HG03135 (cell line): ENCODE results near the gene KLHL6.
"Not testable (repeated sequence)": the region's sequence is repeated elsewhere in the genome, so short reads cannot be mapped to it uniquely, and the experiment has no call there.

Experiments used
- ATAC-seq: cut with Tn5 transposase; IDR thresholded peaks from one replicate; pipeline ENCODE4 v1.9.1; 2021; ENCODE audit warnings: mild to moderate bottlenecking, moderate library complexity; ENCODE audit not compliant: unreplicated experiment

KLHL6 gene

DNA sequence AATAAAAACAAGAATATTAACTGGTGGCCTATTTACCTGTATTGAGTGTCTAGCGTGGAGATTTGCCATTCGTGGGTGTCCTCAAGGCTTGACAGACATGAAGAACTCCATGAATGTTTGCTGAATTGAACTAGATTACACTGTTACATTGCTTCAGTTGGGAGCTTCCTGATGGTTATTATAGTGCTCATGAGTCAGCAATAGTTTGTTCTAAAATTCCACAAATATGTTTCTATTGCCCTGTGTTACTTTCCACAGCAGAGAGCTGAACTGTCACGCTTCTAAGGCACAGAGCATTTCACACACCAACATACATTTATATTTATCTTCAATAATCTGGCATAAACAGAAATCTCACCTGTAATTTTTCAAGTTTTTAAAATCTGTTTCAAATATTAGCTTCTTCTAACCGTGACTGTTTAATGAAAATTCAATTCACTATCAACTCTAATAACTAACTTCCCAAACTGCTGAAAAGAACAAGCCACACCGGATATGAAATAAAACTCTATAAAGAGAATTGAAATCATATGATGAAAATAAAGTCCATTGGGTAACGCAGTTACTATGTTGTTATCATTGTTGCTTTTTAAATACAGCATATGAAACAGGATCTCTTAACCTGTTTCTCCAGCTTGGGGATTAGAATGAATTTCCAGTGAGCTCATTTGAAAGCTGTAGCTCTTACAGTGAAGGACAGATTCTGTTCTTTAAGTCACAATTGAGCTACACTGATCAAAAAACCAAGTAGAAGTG is 65.9 kb downstream of the KLHL6 start:
- ATAC-seq: no peak

DNA sequence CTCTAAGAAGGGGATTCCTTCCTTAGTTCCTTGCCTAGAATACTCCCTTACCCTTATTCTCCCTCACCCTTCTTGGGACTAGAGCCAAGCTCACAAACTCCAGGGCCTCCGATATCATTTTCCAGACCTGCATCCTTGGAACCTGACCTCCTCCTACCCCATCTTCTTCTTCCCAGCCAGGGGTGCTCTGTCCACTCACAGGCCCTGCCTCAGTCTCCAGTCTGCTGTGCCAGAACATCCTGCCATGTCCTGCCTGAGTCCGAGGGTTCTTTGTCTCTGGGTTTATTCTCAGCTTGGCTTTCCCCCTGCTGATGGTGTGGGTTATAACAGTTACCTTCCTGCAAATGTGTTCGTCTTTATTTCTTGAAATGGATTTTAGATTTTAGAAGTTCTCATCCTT is 67.2 kb downstream of the KLHL6 start:
- ATAC-seq: no peak

GRCh38 chr3:183487896-183488295 is 67.6 kb downstream of the KLHL6 start:
- no peak for ATAC-seq

- no peak for ATAC-seq
Observed at GRCh38 chr3:183487016-183487415, 68.5 kb downstream of the KLHL6 start.

DNA sequence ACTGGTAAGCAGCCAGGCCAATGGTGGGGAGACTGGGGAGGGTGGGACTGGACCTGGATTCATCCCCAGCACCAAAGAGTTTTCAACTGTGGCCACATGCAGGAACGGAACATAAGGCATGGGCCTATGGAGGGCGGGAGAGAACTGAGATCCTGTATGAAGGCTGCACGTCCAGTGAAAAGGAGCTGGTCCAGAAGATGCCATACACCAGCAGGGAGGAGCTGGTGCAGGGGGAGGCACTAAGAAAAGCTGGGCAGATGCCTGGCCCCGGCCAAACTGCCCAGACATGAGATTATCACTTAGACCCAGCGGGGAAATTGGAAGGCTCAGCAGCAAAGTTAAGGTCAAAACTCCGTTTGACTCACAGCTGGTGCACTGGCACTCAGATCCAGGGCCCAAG is 69.0 kb downstream of the KLHL6 start:
- ATAC-seq: no peak

GRCh38 chr3:183485585-183485984 is 69.9 kb downstream of the KLHL6 start:
- ATAC-seq: no peak

- no peak for ATAC-seq
Observed at GRCh38 chr3:183485093-183485492, 70.4 kb downstream of the KLHL6 start.

DNA sequence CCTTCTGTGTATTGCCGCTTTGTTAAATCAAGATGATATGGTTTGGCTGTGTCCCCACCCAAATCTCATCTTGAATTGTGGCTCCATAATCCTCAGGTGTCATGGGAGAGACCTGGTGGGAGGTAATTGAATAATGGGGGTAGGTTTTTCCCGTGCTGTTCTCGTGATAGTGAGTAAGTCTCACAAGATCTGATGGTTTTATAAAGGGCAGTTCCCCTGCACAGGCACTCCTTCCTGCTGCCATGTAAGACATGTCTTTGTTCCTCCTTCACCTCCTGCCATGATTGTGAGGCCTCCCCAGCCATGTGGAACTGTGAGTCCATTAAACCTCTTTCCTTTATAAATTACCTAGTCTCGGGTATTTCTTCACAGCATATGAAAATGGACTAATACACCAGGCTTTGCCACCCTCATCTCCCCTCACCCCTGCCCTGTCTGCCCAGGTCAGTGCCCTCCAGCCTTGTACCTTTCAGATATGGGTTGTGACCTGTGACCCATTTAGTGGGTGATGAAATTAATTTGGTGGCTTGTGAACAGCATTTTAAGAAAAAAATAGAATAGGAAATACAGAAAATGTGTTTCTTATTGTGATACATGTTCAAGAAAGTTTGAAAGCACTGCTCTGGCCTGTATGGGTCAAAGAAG is 71.0 kb downstream of the KLHL6 start:
- no peak for ATAC-seq

GRCh38 chr3:183481582-183481981 is 73.9 kb downstream of the KLHL6 start:
- no peak for ATAC-seq

DNA sequence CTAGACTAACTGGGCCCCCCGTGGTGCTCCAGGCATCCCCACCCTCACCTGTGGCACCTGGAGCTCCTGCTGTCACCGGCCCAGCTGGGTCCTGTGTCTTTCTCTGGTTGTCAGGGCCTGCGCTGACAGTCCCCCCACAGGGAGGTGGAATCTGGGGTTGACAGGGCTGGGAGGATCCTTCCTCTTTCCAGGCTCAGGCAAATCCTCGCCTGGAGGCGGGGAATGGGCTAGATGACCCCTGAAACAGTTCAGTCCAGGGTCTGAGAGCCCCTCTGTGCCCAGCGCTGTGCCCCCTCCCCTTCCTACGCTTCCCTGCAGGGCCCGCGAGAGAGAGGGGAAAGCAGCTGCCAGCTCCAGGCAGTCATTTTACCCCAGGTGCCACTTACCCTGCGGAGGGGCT is 77.0 kb downstream of the KLHL6 start:
- no peak for ATAC-seq

DNA sequence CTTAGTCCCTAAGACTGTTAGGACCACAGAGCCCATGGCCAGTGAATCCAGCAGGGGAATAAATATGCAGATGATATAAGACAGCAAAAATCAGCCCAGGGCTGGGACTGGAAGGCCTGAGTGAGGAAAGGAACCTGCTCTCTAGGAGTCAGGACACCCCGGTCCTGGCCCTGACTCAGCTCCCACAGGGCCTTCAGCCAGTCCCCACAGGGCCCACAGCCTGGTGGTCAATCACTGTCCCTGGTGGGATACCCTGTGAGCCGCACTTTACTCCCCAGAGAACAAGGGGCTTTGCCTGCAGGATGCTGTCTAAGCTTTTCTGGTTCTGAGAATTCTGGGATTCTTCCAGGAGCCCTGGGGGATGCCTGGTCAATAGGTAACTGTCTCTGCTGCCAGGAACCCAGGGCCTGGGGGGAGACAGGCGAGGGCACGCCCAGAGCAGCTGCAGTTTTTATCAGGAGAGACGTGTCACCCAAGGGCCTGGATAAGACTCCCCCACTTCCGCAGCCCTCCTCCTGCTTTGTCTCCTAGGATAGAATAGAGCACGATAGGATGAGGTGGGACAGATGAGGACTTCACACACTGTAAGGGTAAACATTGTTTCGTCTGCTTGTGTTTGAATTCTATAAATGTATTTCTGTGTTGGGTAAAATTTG is 77.6 kb downstream of the KLHL6 start:
- no peak for ATAC-seq

DNA sequence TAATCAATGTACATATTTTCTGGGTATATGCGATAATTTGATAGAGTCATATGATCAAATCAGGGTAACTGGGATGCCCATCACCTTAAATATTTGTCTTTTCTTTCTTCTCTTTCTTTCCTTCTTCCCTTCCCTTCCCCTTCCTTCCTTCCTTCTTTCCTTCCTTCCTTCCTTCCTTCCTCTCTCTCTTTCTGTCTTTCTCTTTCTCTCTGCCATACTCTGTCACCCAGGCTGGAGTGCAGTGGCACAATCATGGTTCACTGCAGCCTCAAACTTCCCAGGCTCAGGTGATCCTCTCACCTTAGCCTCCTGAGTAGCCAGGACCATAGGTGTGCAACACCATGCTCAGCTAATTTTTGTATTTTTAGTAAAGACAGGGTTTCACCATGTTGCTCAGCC is 79.7 kb downstream of the KLHL6 start:
- not testable (repeated sequence) for ATAC-seq

- ATAC-seq: no peak
Observed at GRCh38 chr3:183475016-183475763, 80.3 kb downstream of the KLHL6 start.

DNA sequence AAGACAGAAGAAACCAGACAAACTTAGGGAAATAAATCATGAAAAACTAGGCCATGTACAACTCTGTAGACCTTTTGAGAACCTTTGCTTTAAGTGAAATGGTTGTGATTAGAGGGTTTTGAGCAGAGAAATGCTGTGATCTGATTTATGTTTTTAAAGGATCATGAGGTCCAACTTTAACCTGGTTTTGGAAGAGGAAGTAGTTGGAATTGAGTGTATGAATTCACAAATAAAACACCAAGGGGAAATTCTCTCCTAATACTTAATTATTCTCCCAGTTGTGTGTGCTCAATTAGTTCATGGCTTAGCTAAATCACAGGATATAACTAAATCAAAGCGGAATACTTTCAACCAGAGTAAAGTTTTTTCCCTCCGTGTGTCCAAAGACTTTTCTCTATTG is 81.5 kb downstream of the KLHL6 start:
- ATAC-seq: no peak

DNA sequence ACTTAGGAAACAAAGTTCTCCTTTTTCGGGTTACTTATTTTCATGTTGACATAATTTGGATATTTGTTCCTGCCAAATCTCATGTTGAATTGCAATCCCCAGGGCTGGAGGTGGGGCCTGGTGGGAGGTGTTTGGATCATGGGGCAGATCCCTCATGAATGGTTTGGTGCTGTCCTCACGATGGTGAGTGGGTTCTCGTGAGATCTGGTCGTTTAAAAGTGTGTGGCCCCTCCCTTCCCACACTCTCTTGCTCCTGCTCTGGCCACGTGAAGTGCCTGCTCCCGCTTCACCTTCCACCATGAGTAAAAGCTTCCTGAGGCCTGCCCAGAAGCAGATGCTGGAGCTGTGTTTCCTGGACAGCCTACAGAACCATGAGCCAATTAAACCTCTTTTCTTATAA is 83.4 kb downstream of the KLHL6 start:
- ATAC-seq: no peak

DNA sequence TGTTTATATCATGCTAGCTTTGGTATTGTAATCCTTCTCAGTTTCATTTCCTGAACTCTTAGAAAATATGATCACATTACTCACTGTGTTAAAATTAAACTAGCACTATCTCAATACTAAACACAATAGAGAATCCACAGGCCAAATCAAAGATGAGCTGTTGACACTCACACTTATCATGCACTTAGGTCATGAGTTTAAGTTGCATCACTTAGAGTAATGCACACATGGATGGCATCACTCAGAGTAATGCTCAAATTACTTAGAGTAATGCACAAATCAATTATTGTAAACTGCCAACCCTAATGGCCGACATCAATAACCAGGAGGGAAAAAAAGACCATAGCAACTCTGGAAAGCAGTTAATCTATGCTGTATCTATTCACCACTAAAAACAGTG is 87.1 kb downstream of the KLHL6 start:
- ATAC-seq: no peak

- no peak for ATAC-seq
Observed at GRCh38 chr3:183466575-183466974, 88.9 kb downstream of the KLHL6 start.

GRCh38 chr3:183465710-183466109 is 89.8 kb downstream of the KLHL6 start:
- ATAC-seq: not testable (repeated sequence)

- ATAC-seq: no peak
Observed at GRCh38 chr3:183464480-183464879, 91.0 kb downstream of the KLHL6 start.

DNA sequence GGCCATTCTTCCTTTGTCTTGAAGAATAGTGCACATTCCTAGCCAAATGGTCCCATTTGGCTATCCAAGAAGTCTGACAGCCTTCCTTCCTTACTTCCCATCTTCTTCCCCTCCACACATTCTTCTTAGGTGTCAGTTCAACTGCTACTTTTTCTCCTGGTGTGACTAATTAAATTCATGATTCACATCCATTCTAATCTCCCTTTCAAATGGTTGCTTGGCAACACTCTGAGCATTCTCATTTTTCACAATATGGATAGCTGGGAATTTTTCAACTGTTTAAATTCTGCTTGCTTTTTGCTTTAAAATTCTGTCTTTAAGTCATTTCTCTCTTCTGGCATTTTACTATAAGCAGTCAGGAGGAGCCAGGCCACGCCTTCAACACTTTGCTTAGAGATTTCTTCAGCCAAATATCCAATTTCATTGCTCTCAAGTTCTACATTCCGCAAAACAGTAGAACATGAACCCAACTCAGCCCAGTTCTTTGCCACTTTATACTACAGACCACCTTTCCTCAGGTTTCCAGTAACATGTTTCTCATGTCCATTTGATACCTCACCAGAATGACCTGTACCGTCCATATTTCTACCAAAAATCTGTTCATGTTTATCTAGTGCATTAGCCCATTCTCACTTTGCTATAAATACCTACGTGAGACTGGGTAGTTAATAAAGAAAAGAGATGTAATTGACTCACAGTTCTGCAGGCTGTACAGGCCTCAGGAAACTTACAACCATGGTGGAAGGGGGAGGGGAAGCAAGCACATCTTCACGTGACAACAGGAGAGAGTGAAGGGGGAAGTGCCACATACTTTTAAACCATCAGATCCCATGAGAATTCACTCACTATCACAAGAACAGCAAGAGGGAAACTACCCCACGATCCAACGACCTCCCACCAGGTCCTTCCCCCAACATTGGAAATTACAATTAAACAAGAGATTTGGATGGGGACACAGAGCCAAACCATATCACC is 95.1 kb downstream of the KLHL6 start:
- no peak for ATAC-seq
